ENCODE measurements around the gene GLRX3. TPM values are rescaled to one million over a fixed set of nuclear protein-coding genes. Genes with fewer than 3 reads are reported as not detected.

Gene GLRX3
- total RNA-seq, result 92.8 and 118 TPM in 2 replicates

GRCh38 chr10:130136226-130137089 lies at the start of gene GLRX3:
Gene GLRX3 (plus strand): TSS chr10:130136391. CDS start chr10:130136421, 30 bp downstream.

GRCh38 chr10:130110246-130111112 lies 25.7 kb upstream of the GLRX3 start, which contains the start of gene C10orf143:
Gene C10orf143 (minus strand): TSS chr10:130110830. CDS start chr10:130110772, 58 bp downstream.

Other genes with a start within 250 kb of the GLRX3 start
- gene EBF3, start 172.1 kb upstream of the GLRX3 start, total RNA-seq, result under 0.01 TPM in 1 of 2 replicates, not detected in the other
- under 0.01 TPM in 1 of 2 replicates, not detected in the other for gene C10orf143, start 25.6 kb upstream of the GLRX3 start, total RNA-seq